ENCODE measurements around the gene IL1R2.

IL1R2 gene

DNA sequence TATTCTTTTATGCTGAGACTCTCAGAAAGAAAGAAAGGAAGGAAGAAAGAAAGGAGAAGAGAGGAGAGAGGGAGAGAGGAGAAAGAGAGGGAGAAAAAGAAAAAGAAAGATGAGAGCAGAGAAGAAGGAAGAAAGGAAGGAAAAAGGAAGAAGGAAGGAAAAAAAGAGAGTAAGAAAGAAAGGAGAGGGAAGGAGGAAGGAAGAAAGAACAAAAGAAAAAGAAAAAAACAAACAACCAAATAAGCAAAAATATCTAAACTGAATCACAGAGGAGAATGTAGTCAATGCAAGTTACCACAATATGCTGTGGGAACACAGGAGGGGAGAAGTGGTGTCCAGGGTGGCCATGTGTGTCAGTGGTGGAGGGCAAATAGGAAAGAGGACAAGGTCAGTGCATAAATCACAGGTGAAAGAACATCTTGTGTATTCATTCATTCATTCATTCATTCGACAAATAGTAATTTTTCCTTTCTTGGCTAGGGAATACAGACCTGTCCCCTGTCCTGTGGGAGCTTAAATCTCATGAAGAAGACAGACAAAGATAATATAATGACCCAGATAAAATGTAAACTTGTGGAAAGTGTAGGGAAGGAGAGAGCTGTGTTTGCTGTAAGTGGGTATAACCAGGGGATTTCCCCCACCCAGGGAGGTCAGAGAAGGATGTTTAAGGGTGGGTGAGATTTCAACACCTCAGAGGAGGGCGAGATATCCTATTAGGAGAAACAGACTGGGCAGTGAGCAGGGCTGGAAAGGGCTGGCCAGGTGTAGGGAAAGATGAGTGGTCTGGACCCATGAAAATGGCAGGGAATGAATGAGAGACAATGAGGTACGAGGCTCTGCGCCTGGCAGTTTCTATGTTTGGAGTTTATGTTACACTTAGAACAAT is 50.7 kb downstream of the IL1R2 start:
- no peak for DNase-seq (ENCODE audit: low read depth, low spot score)

DNA sequence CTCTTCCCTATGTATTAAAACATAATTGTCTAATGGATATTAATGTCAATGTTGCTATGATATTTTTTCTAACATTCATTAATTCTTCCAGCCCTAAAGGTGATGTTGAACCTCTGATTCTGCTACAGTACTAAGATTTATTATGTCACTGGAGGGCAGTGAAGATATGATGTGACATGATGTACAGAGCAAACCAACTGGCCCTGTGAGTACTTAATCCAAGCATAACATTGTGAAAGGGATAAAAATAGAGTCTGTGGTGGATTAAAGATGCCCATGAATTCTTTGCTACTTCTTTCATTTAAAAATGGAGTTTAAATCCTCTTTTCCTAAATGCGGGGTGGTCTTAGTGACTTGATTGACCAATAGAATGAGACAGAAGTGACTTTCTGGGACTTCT is 51.8 kb downstream of the IL1R2 start:
- no peak for DNase-seq (ENCODE audit: low read depth, low spot score)

DNA sequence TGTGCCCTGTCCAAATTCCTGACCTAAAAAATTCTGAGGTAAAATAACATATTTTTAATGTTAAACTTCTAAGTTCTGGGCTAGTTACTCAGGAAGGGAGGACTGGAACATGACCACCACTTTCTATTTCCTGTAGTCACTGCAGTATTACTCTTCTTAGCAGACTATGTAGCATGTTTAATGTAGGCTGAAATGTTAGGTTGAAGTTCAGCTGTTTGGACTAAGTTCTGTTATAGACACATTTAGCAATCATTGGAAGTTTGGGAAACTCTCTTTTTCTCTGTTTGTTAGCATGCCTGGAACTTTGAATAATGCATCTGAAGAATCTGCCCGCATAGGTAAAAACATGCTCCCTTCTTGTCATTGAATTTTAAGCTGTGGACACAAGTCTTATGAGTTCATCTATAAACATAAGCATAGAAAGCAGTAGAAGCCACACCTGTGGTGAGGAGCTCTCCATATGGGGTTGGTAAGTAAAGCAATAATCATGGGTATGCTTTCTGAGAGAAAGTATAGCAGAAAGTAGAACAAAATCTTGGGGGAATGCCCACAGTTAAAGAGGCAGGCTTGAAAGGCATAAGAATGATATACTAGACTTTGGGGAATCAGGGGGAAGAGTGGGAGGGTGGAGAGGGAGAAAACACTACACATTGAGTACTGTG is 52.6 kb downstream of the IL1R2 start:
- no peak for DNase-seq (ENCODE audit: low read depth, low spot score)

DNA sequence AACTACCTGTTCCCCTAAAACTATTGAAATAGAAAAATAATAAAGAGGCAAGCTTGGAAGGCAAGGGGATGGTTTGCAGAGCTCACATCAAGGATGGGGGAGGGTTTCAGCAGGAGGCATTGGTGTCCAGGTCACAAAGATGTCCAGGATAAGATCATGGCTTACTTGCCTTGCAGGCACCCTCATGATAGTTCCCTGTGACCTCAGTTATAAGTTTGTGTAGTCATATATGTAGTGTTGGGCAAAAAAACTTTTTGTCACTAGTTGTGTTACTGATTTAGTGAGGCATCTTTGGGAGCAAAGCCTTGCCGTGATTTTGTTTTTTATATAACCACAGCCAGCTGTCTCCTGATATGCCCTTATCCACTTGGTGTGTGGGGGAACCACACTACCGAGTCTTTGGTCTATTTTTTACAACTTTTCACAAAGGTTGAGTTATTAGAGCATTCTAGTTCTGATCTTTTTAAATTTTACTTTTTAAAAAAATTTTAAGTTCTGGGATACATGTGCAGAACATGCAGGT is 53.3 kb downstream of the IL1R2 start:
- DNase-seq (ENCODE audit: low read depth, low spot score): no peak

DNA sequence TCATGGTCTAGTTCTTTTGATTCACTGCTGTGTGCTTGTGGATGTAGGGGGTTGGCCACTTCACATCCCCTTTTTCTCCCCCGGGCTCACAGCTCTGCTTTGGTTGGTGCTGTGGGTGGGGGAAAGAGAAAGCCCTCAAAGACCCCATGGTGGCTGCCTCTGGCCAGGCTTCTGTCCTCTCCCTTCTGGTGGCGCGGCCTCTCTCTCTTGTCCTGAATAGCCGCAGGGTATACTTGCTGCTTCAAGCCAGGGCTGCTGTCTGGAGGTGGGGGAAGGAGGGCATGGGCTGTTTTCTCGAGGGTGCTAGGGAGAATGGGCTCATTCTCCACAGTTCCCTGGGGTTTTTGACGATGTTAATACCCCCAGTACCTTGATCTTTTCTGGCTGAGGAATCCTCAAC is 53.9 kb downstream of the IL1R2 start:
- no peak for DNase-seq (ENCODE audit: low read depth, low spot score)

DNA sequence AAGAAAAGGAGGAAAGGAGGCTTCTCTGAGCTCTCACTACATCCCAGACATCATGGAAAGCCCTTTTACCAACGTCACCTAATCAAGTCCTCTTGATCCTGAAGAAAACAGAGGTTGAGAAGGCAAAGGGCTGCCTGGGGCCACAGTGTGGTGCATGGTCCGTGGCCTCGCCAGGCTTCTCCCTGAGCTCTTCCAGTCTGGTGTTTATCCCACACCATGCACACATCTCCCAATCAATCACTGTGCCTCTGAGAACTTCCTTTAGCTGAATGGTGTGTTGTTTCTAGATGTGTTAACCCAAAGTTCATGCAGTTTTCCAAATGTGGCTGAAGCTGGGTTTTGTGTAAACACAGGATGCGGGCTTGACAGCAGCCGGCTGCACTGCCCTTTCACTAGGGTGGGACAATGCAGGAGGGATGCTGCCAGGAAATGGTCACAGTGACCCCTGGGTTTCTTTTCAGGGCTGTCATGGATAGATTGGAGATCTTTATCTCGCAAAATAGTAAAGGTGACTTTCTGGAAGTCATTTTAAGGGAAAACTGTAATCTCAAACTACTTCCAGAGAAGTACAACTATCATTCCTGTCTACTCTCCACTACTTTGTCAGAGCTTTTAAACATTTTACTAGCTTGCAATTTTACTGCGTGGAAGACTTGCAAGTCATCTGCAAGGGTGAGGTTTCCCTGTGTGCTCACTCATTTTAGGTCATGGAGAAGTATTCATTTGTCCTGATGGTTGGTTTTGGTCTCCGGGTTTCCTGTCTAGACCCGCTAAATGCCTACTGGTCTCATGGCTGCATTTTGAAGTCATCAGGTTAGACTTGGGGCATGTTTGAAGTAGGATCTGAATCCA is 54.6 kb downstream of the IL1R2 start:
- DNase-seq (ENCODE audit: low read depth, low spot score): no peak

DNA sequence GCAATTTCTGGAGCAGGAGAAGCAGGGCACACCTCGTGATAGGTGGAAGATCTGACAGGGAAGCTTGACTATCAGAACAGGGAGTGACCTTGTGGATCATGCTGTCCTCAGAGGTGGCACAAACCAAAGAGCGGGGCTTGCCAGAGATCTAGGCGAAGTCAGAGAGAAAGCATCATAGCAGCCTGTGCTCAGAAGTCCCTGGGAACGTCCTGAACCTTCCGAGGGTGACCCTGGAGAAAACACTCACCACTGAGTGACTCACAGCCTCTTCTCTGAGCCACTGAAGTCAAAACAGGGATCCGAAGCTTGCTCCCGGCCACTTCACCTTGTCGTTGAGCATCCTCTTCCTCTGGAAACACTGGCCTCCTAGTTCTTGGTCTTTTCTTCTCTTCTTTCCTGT is 56.7 kb downstream of the IL1R2 start:
- no peak for DNase-seq (ENCODE audit: low read depth, low spot score)

DNA sequence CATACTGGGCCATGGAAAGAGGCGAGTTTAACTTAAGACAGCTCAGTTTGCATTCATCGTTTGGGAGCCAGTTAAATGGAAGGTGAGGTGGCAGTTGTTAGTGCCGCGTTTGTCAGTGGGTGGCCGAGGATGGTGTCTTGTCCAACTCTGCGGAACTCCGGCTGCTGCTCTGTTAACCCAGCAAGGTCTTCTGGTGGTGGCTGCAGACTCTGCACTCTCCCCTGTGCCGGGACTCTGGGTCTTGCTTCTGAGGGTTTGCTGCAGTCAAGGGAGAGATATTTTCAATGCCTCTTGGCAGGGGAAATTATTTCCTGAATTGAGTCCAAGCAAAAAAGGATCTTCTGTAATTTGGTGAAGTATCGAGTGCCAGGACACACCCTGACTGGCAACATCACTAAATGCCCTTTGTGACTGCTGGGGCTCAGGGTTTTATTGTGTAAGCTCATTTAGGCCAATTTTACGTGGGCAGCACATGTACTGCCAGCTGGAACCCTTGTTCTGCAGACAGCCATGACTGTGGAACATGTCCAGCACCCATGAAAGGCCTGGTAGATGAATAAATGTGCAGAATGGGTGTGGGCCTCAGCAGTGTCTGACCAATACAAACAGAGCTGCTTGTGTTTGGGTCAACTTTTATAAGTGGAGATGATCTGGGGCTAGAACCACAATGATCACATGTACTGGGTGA is 58.1 kb downstream of the IL1R2 start:
- no peak for DNase-seq (ENCODE audit: low read depth, low spot score)

DNA sequence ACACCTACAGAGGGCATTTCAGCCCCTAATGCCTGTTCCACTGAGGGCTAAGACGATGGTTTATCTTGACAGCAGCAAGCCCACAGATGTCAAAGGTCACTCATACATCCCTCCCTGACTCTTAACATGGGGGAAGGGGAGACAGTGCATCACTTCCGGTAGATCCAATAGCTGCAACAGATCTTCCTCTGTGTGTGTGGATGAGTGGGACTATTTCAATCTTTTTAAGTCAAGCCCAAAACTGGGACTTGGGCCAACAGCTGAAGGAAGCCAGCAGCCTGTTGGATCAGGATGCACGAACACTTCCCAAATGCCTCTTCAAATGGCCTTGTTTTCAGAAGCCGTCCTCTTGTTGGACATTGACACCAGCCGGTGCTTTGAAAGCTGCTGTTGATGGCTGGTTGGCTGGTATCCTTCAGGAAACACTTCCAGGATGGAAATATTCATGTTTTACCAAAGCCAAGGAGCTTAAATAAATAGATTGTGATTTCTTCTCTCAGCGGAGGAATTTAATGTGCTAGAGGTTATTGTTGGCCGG is 59.2 kb downstream of the IL1R2 start:
- DNase-seq (ENCODE audit: low read depth, low spot score): no peak

DNA sequence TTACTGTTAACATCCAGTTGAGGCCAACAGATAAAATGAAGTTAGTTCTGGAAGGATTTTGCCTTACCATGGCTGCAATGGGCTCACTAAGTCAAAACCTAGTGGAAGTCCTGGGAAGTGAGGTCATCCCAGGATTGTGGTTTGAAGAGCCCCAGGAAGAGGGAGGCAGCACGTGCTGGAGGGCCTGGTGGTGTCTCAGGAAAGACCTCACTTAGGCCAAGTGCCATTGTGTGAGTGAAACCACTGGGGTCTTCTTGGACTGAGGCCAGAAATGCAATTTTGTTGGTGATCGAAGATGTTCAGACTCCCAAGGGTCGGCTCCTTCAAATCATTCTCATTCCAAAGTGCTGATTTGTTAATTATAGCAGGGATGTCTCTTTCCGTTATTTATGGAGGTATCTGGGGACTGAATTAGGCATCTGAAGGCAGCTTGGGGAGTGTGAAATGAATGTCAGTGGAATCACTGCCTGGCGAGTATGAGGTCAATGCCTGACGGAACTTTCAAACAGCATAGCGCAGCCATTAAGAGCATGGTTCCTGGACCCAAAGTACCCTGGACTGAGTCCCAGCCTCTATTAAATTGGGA is 60.0 kb downstream of the IL1R2 start:
- no peak for DNase-seq (ENCODE audit: low read depth, low spot score)

DNA sequence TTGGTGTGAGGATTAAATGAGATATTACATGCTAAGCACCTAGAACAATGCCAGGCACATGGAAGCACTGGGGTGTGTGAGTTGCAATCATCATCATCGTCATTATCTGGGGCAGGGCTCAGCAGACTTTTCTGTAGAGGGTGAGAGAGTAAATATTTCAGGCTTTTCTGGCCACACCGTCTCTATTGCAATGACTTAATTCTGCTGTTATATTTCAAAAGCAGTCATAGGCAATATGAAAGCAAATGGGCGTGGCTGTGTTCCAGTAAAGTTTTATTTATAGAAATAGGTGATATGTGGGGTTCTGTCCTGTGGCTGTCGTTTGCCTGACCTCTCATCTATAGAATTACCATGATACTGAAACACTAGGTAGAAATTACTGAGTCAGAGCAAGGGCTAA is 60.6 kb downstream of the IL1R2 start:
- no peak for DNase-seq (ENCODE audit: low read depth, low spot score)

DNA sequence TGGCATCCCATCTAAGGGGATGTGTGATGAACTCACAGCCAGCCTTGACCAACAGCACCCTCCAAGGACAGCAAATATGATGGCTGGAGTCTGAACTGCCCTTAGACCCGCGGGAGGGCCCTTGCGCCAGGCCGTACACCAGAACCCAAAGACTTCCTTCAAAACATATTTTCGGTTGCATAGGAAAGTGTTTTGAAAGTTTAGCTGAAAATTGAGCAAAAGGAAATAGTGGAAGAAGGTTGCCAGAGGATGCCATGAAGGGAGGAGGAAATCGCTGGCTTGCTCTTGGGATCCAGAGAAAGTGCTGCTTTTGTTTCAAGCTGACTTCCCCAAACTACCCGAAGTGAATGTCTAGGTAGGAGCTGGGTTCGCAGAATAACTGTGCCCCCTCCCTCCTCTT is 61.3 kb downstream of the IL1R2 start:
- DNase-seq (ENCODE audit: low read depth, low spot score): no peak

DNA sequence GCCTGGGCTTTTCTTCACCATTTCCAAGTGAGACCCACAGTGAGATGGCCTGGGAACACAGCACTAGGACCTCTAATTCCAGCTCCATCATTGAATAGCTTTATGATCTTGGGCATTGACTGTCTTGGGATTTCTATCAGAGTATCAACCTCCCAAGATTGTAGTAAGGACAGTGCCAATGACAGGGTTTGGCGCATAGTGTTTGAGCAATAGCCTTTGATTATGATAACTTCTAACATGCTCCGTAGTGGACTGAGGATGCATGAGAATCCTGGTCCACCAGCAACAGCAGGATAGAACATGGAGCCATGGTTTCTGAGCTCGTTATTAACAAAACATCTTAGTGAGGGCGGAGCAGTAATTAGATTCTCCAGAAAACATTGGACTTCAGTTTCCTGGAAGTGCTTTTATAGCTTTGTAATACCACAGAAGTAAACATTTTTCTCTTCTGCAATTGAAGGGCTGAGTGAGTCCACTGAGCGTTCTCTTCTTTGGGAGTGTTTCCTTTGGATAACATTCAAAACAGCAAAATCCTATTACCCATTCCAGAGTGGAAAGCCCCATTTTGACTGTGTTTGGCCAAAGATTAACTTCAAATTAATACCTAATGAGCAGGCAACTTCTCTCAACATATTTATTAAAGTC is 63.7 kb downstream of the IL1R2 start:
- DNase-seq (ENCODE audit: low read depth, low spot score): no peak

DNA sequence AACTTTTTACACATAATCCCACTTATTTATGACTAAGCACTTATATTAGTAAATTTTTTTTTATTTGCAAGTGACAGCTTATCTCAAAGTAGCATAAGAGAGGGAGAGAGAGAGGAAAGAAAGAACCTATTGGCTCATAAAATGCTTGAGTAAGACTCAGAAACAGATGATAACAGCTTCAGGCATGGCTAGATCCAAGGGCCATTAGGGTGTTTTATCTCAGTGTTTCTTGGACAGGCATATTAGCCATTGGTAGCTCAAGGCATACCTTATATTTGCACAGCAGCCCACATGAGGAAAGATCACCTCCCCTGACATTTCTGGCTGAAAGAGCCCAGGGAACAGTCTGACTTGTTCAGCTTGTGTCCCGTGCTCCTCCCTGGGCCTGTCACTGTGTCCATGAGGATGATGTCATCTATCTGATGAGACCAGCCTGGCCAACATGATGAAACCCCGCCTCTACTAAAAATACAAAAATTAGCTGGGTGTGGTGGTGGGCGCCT is 64.4 kb downstream of the IL1R2 start:
- DNase-seq (ENCODE audit: low read depth, low spot score): no peak

DNA sequence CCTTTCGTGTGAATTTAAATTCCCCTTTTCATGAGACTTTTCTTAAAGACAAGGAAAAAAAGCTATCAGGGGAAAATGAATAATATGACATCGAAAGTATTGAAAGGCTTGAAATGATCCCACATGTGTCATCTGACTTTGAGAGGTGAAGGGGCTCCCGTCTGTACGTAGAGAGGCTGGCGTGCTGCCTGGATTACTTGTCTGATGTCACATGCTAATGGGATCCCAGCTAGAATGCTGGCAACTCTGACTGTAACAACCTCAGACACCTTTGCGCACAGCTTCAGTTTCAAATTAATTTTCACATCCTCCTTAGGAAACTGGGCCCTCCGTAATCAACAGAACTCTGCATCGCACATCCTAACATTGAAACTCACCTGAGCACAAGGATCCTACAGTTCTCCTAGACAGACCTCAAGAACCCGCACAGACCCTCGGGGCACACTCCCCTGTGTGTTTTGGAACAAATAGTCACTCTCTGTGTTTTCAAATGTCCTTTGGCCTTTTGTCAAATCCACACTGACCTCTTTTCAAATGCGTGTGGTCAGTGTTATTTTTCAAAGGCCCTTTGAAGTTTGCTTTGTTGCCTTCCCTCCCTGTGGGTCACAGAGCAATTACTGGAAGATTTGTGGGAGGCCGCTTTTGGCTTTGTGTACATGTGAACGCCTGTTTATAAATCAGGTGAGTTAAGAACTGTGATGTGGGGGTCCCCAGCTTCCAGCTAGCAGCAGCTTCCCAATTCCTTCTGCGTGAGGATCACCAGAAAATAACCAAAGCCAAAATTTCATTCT is 65.9 kb downstream of the IL1R2 start:
- no peak for DNase-seq (ENCODE audit: low read depth, low spot score)

DNA sequence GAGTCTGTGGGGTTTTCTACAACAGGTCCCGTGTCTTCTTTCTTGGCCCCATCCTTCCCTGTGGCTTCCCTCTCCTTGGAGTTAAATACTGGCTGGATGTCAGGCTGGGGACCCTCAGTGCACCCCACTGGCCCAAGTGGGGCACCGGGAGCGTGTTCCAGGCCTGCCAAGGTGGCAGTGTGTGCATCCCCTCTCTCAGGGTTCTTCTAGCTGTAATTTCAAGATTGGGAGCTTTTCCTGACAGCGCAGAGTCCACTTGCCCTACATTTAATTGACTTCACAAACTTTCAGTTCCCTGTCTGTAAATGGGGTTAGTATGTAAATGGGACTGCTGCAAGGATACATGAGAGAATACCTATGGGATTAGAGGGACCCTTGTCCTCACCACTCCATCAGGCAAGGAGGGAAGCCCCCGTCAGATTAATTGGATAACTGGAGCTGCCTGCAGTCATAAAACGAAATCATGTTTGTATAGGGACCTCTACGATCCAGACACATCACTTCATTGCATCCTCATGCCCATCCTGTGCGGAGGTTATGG is 66.6 kb downstream of the IL1R2 start:
- DNase-seq (ENCODE audit: low read depth, low spot score): no peak

DNA sequence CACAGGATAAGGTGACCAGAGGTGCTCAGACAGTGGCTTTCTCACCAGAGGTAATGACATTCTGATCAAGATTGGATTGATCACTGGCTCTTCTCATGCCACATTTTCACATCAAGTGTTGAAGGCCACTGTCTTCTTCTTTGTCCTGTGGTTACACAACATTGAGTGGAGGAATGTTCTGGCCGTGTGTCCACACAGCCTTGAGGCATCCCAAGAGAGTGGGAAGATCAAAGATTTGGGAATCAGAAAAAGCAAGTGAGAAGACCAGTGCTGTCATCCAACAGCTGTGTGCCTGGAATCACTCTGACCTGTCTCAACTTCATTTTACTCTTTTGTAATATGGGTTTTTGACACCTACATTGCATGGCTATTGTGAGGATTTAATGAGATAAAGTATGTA is 67.4 kb downstream of the IL1R2 start:
- DNase-seq (ENCODE audit: low read depth, low spot score): no peak

DNA sequence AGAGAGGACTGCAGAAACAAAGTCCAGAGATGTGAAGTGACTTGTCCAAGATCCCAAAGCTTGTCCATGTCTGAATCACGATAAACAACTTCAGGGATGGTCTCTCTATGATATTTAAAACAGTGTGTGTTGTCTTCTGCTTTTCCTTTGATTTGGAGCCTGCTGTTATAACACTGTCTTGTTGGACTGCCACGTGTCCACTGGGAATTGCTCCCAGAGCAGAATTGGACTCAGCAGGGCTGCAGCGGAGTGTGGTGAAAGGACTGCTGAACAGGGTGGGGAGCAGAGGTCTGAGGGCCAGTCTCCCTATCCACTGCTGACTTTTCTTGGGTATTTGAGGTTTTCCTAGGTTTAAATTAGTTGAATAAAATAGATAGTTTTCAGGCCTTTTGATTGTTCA is 68.3 kb downstream of the IL1R2 start:
- DNase-seq (ENCODE audit: low read depth, low spot score): no peak

DNA sequence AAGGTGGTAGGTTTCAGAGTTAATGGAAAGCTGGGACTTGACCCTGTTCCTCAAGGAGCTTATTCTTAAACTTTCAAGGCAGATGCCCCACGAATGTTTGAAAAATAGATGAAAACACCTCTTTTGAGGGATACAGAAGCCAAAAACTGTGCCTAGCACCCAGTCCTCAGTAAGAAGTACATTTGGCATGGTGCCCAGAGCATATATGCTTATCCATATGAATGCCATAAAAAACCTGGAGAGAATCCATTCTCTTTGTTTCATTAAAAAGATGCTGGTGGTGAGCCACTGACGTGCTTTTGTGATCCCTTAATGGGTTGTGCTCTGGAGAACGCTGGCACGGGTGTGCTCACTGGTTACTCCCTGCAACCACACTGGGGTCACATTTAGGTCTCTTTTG is 69.0 kb downstream of the IL1R2 start:
- no peak for DNase-seq (ENCODE audit: low read depth, low spot score)

All from brain pericyte (primary cell).